HG03064 (cell line): Measurements from ENCODE around the gene CRYZL1.

Experiments used
- ATAC-seq: cut with Tn5 transposase; IDR thresholded peaks from one replicate; pipeline ENCODE4 v1.9.1; 2021; ENCODE audit warnings: low read depth; ENCODE audit not compliant: unreplicated experiment

CRYZL1 gene

DNA sequence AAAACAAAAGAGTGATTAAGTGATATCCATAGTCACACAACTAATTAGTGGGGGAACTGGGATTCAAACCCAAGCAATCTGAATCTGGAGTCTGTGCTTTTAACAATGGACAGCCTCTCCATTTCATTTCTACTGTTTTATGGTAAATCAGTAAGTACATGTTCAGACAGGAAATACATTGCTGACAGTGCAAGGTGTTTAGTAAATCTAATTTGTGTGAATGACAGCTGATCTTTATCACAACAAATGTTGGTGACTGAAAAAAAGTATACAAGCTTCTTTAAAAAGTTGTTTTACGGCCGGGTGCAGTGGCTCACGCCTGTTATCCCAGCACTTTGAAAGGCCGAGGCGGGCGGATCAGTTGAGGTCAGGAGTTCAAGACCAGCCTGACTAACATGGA, 73.6 kb downstream of the CRYZL1 start:
- no peak for ATAC-seq

DNA sequence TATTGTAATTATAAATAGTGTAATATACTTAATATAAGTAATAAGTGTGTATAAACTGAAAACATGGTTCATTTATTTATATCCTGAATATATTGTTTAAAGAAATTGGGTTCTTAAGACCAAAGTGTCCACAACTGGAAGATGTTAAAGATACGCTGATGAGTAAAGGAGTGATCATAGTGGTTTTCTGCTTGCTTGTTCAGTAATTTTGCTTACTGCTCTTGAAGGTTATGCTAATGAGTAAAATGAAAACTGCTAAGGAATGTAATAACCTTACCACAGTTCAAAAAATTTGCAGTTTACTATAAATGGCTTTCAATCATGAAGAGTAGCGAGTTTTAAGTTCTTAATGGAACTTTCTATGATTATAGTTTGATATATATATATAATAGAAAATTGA, 75.0 kb downstream of the CRYZL1 start:
- ATAC-seq = no peak

DNA sequence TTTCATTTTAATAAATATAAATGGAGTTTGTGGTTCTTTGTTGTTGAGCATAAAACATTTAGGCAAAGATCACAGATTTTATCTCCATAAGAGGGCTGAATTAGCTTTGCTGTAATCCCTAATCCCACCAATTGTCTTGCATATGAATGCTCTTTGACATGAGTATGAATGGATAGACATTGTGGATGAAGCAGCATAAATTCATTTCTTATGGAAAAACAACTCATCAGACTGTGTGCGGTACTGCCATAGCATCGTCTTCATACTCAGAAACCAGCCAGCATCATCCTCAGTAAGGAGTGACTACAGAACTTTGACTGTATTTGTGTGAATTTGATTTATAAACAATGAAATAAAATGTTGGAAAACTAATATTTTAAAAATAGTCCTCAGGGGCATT, 79.2 kb downstream of the CRYZL1 start:
- ATAC-seq = no peak

DNA sequence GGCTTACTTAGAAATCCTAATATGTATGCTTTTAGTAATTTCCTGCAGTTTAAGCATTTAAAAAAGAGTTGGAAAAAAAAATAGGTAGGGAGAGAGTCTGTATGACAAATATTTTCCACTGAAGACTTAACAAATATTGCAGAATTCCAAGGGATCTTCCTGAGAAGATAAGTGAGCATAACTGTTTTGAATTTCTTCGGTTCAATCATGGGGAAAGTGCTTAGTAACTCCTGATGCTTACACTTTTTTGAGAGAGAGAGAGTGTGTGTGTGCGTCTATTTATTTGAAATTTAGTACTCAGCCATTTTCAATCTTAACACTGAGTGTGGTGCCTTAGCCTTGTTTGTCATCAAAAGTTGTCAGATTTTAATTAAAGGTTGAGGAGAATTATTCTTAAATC, 80.2 kb downstream of the CRYZL1 start:
- no peak for ATAC-seq

DNA sequence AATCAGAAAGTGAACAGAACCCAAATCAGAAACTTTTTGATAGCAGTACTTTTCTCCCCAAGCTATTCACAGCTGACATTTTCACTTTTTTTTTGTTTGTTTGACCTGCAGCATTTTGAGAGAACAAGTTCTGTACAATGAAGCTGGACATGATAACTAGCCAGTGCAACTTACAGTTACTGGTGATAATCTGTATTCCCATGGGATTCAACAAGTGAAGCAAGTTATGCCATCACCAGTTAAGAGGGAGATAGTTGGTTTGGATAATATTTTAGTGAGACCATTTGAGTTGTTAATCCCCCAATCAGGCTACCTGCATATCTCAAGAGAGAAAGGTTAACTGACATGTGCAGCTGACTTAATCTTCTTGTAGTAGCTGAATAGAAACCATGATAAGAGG, 80.6 kb downstream of the CRYZL1 start:
- ATAC-seq = no peak

DNA sequence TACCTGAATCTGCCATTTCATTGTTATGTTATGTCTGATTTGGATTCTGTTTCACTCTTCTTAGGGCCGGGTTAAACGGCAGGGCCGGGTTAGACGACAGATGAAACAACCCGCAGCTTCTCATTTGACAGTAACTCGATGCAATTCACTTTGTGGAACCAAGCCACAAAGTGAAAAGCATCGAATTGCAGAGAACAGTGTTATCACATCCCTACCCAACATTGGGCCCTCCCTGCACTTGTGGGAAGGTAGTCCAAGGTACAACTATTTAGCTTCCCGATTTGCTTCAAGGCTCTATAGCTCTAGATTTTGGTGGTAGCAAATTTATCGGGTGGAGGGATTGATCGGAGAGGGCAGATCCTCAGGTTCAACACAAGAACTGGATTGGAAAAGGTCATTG, 81.7 kb downstream of the CRYZL1 start:
- ATAC-seq = no peak

DNA sequence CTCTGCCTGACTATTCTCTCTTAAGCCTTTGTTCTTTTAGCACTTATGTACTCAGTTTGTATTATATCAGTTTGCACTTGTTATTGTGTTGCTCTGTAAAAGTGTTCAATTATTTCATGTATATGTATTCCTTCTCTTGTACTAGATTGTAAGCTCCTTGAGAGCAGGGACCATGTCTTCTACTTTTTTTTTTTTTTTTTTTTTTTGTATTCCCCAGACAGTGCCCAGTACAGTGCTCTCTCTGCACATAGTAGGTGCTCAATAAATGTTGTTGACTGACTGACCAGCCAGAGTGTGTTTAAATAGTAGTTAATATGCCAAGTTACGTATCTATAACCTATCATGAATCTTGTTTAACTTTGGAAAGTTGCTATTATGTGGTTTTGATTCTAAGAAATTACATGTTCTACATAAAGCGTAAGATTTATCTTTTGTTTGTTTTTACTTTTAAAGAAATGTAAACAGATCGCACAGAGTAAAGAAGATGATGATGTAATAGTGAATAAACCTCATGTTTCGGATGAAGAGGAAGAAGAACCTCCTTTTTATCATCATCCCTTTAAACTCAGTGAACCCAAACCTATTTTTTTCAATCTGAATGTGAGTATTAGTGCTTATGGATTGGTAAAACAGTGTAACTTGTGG, 82.6 kb downstream of the CRYZL1 start:
- ATAC-seq = no peak

DNA sequence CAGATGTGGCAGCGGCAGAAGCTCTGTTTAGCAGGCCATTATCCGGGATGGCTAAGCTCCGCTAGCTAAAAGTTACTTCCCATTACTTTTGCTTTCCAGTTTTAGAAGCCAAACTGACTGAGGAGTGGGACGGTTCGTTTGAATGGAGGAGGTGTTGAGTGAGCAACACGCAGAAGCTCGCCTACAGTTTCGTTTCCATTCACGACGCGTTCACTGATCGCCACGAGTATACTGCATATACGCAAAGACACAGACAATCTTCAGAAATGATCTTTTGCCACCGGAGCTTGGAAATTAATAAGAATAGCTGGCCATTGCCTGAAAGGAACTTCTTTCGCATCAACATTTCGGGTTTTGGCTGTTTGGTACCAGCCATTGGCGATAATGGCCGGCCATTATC, 84.1 kb downstream of the CRYZL1 start:
- no peak for ATAC-seq

DNA sequence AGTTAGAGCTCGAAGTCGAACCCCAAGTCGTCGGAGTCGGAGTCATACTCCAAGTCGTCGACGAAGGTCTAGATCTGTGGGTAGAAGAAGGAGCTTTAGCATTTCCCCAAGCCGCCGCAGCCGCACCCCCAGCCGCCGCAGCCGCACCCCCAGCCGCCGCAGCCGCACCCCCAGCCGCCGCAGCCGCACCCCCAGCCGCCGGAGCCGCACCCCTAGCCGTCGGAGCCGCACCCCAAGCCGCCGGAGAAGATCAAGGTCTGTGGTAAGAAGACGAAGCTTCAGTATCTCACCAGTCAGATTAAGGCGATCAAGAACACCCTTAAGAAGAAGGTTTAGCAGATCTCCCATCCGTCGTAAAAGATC, 86.6 kb downstream of the CRYZL1 start:
- ATAC-seq = no peak

DNA sequence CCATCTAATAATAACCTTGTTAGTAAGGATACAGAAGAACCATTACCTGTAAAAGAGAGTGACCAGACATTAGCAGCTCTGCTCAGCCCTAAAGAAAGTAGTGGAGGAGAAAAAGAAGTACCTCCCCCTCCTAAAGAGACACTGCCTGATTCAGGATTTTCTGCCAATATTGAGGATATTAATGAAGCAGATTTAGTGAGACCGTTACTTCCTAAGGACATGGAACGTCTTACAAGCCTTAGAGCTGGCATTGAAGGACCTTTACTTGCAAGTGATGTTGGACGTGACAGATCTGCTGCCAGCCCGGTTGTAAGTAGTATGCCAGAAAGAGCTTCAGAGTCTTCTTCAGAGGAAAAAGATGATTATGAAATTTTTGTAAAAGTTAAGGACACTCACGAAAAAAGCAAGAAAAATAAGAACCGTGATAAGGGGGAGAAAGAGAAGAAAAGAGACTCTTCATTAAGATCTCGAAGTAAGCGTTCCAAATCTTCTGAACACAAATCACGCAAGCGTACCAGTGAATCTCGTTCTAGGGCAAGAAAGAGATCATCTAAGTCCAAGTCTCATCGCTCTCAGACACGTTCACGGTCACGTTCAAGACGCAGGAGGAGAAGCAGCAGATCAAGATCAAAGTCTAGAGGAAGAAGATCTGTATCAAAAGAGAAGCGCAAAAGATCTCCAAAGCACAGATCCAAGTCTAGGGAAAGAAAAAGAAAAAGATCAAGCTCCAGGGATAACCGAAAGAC, 87.1 kb downstream of the CRYZL1 start:
- no peak for ATAC-seq

DNA sequence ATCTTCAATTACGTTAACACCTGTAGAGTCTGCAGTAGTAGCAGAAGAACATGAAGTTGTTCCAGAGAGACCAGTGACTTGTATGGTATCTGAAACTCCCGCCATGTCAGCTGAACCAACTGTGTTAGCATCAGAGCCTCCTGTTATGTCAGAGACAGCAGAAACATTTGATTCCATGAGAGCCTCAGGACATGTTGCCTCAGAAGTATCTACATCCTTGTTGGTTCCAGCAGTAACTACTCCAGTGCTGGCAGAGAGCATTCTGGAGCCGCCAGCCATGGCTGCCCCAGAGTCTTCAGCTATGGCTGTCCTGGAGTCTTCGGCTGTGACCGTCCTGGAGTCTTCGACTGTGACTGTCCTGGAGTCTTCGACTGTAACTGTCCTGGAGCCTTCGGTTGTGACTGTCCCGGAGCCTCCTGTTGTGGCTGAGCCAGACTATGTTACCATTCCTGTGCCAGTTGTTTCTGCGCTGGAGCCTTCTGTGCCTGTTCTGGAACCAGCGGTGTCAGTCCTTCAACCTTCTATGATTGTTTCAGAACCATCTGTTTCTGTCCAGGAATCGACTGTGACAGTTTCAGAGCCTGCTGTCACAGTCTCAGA, 88.4 kb downstream of the CRYZL1 start:
- no peak for ATAC-seq

DNA sequence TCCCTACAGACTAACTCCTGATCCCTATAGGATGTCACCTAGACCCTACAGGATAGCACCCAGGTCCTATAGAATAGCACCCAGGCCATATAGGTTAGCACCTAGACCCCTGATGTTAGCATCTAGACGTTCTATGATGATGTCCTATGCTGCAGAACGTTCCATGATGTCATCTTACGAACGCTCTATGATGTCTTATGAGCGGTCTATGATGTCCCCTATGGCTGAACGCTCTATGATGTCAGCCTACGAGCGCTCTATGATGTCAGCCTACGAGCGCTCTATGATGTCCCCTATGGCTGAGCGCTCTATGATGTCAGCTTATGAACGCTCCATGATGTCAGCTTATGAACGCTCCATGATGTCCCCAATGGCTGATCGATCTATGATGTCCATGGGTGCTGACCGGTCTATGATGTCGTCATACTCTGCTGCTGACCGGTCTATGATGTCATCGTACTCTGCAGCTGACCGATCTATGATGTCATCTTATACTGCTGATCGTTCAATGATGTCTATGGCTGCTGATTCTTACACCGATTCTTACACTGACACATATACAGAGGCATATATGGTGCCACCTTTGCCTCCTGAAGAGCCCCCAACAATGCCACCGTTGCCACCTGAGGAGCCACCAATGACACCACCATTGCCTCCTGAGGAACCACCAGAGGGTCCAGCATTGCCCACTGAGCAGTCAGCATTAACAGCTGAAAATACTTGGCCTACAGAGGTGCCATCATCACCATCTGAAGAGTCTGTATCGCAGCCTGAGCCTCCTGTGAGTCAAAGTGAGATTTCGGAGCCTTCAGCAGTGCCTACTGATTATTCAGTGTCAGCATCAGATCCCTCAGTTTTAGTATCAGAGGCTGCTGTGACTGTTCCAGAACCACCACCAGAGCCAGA, 89.2 kb downstream of the CRYZL1 start:
- no peak for ATAC-seq

DNA sequence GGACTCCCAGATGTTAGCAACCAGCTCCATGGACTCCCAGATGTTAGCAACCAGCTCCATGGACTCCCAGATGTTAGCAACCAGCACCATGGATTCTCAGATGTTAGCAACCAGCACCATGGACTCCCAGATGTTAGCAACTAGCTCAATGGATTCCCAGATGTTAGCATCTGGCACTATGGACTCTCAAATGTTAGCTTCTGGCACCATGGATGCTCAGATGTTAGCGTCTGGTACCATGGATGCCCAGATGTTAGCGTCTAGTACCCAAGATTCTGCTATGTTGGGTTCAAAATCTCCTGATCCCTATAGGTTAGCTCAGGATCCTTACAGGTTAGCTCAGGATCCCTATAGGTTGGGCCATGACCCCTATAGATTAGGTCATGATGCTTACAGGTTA, 89.9 kb downstream of the CRYZL1 start:
- ATAC-seq = no peak

DNA sequence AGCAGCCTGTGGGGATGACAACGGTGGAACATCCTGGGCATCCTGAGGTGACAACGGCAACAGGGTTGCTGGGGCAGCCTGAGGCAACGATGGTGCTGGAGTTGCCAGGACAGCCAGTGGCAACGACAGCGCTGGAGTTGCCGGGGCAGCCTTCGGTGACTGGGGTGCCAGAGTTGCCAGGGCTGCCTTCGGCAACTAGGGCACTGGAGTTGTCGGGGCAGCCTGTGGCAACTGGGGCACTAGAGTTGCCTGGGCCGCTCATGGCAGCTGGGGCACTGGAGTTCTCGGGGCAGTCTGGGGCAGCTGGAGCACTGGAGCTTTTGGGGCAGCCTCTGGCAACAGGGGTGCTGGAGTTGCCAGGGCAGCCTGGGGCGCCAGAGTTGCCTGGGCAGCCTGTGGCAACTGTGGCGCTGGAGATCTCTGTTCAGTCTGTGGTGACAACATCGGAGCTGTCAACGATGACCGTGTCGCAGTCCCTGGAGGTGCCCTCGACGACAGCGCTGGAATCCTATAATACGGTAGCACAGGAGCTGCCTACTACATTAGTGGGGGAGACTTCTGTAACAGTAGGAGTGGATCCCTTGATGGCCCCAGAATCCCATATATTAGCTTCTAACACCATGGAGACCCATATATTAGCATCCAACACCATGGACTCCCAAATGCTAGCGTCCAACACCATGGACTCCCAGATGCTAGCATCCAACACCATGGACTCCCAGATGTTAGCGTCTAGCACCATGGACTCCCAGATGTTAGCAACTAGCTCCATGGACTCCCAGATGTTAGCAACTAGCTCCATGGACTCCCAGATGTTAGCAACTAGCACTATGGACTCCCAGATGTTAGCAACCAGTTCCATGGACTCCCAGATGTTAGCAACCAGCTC, 90.5 kb downstream of the CRYZL1 start:
- ATAC-seq = no peak

DNA sequence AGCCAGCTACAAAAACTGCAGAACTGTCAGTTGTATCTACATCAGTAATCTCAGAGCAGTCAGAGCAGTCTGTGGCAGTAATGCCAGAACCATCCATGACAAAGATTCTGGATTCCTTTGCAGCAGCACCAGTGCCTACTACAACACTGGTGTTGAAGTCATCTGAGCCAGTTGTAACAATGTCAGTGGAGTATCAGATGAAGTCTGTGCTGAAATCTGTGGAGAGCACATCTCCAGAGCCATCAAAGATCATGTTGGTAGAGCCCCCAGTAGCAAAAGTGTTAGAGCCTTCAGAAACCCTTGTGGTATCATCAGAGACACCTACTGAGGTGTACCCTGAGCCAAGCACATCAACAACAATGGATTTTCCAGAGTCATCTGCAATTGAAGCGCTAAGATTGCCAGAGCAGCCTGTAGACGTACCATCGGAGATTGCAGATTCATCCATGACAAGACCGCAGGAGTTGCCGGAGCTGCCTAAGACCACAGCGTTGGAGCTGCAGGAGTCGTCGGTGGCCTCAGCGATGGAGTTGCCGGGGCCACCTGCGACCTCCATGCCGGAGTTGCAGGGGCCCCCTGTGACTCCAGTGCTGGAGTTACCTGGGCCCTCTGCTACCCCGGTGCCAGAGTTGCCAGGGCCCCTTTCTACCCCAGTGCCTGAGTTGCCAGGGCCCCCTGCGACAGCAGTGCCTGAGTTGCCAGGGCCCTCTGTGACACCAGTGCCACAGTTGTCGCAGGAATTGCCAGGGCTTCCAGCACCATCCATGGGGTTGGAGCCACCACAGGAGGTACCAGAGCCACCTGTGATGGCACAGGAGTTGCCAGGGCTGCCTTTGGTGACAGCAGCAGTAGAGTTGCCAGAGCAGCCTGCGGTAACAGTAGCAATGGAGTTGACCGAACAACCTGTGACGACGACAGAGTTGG, 91.4 kb downstream of the CRYZL1 start:
- ATAC-seq = no peak

DNA sequence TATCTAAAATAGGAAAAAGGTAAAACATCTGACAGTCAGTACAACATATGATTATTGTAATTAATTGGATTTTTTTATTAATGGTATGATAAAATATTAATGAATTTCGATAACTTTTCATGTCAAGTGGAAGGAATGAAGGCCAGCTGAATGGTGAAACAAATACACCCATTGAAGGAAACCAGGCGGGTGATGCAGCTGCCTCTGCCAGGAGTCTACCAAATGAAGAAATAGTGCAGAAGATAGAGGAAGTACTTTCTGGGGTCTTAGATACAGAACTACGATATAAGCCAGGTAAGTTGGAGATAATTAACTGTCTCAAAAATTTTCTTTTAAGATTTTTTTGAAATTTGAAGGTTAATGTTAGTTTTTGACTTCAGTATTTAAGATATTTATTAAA, 95.5 kb downstream of the CRYZL1 start:
- ATAC-seq = no peak

DNA sequence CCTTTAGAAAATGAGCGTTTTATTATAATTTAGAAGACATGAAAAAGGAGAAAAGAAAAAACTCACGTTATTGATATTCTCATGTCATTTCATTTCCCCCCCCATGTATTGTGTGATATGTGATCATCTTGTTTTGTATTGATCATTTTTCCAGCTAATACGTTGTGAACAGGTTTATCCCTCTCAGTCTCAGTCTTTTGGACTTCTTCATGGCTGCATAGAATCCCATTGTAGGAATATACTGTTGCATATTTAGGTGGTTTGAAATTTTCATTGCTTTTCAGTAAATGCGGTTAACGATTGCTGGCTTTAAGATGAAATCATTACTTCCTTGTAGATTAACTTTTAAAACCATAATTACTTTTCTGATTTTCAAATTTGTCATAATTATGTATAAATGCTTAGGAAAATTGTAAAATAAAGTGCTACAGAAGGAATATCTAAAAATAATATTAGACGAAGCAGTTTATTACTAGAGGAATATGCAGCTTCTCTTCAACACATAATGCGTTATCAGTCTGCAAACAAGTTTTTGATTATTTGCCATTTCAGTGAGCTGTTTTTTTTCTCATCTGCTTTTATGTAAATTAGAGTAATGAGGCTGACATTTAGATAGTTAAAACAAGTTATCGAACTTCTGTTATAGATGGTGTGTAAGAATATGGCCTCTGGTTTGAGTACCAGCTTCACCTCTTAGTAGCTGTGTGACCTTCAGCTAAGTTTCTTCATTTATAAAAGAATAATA, 96.9 kb downstream of the CRYZL1 start:
- ATAC-seq = no peak

DNA sequence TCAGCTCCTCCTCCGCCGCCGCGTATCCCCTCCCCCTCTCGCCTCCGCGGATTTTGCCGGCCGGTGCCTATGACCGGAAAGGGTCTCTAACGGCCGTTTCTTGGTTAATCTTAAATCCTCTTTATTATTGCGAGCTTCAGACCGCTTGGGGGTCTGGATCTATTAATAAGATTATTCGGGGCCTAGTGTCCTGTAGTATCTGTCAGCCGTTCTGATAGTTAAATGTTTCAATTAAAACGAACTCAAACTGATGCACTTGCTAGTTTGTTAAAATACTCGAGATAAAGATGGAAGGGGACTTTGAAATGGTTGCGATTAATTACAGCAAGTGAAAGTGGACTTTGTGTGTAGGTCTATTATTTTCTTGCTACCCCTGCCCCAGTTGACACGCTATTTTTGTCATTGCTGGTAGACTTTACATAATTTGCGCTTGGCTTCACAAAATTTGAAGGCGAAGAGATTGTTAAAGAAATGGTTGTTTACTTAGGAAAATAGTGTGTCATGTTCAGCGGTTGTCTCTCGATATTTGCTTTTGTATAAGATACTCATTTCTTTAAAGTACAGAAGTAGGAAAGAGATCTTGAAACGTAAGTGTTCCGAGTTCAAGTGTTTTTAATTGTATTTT, 97.9 kb downstream of the CRYZL1 start:
- no peak for ATAC-seq
